Measurements from ENCODE around the gene PRRT2.

PRRT2 gene

DNA sequence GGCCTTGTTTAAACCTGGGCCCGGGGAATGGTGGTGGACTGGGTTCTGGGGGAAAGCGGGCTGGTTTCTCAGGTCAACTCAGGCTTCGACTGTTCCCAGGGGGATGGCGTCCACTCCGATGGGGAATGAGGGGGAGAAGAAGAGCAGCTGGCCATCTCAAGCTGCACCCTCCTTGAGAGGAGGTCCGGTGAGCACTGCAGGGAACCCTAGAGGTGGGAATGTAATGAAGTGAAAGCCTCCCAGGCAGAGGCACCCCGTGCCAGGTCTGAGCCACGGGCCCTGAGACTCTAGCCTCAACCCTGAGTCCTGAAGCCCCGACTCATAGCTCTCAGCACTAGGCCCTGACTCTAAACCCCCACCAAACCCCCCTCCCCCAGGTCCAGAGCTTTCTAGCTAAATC, 52.2 kb downstream of the PRRT2 start:
- H3K4me3 ChIP-seq (ENCODE audit: low read depth, low read length): no peak overlapping the region
- H3K27me3 ChIP-seq (ENCODE audit: insufficient read depth, low read depth, severe bottlenecking): no peaks in the 10 kb centered on the region
- no peak for DNase-seq
- no peaks in the 10 kb centered on the region for H3K9me3 ChIP-seq (ENCODE audit: severe bottlenecking)
- H3K27ac ChIP-seq: peak overlapping the region; percentile 99
- TF ChIP-seq, protein P1, sequence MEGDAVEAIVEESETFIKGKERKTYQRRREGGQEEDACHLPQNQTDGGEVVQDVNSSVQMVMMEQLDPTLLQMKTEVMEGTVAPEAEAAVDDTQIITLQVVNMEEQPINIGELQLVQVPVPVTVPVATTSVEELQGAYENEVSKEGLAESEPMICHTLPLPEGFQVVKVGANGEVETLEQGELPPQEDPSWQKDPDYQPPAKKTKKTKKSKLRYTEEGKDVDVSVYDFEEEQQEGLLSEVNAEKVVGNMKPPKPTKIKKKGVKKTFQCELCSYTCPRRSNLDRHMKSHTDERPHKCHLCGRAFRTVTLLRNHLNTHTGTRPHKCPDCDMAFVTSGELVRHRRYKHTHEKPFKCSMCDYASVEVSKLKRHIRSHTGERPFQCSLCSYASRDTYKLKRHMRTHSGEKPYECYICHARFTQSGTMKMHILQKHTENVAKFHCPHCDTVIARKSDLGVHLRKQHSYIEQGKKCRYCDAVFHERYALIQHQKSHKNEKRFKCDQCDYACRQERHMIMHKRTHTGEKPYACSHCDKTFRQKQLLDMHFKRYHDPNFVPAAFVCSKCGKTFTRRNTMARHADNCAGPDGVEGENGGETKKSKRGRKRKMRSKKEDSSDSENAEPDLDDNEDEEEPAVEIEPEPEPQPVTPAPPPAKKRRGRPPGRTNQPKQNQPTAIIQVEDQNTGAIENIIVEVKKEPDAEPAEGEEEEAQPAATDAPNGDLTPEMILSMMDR (IDR thresholded peaks at IDR 0.05; ENCODE audit: low read depth, low read length): no peak
- peaks cover 15% of the 10 kb centered on the region for H3K36me3 ChIP-seq
